Osteocyte (in vitro differentiated cells): ENCODE data around the gene GRHL1. TPM values are rescaled to one million over a fixed set of nuclear protein-coding genes. Genes with fewer than 3 reads are reported as not detected.
A peak's percentile ranks its signal among the peaks of the same experiment; 100 is the strongest.

Experiments used
- DNase-seq: peaks from one replicate; pipeline ENCODE4 v3.0.0; 2021; ENCODE audit warnings: mixed read lengths; ENCODE audit not compliant: unreplicated experiment; ENCODE audit errors: extremely low spot score
- H3K27ac Mint-ChIP-seq: one replicate; pipeline ENCODE4 v1.8.0; 2021; ENCODE audit warnings: mild to moderate bottlenecking, mixed read lengths; ENCODE audit not compliant: unreplicated experiment
- H3K27me3 Mint-ChIP-seq: one replicate; pipeline ENCODE4 v1.8.0; 2021; ENCODE audit warnings: mixed read lengths; ENCODE audit not compliant: unreplicated experiment
- H3K36me3 Mint-ChIP-seq: one replicate; pipeline ENCODE4 v1.8.0; 2021; ENCODE audit warnings: mixed read lengths; ENCODE audit not compliant: unreplicated experiment
- H3K4me1 Mint-ChIP-seq: one replicate; pipeline ENCODE4 v1.8.0; 2021; ENCODE audit warnings: mixed read lengths; ENCODE audit not compliant: unreplicated experiment
- H3K4me3 Mint-ChIP-seq: one replicate; pipeline ENCODE4 v1.8.0; 2021; ENCODE audit warnings: mild to moderate bottlenecking, moderate library complexity, mixed read lengths; ENCODE audit not compliant: unreplicated experiment
- H3K9me3 Mint-ChIP-seq: one replicate; pipeline ENCODE4 v1.8.0; 2021; ENCODE audit warnings: mixed read lengths; ENCODE audit not compliant: unreplicated experiment
- CTCF ChIP-seq: fragments of 200-600 bp; sonication (generic); IDR thresholded peaks from 2 replicates; pipeline ENCODE4 v1.5.0; 2021; ENCODE audit warnings: antibody characterized with exemption, mild to moderate bottlenecking, moderate library complexity
- total RNA-seq: library from RNA; stranded (reverse); gene quantifications from 2 replicates; pipeline ENCODE4 v1.2.1, GENCODE V29; 2021

GRHL1 gene
- total RNA-seq, 1 donor from 2014 or later: 0.32 TPM

- H3K27ac Mint-ChIP-seq: peak overlapping the region; percentile 97
- H3K36me3 Mint-ChIP-seq: peaks cover 11% of the 10 kb centered on the region
- H3K4me1 Mint-ChIP-seq: peaks cover 33% of the 10 kb centered on the region
- no peak for DNase-seq
- no peak for TF ChIP-seq CTCF
- H3K9me3 Mint-ChIP-seq: no peaks in the 10 kb centered on the region
- peak overlapping the region; percentile 86 for H3K4me3 Mint-ChIP-seq
- no peaks in the 10 kb centered on the region for H3K27me3 Mint-ChIP-seq
Observed at GRCh38 chr2:10042301-10043161, 91.0 kb downstream of the GRHL1 start.

GRCh38 chr2:10043256-10043905, 91.9 kb downstream of the GRHL1 start, which contains the start of gene KLF11:
Gene KLF11 (plus strand): TSS chr2:10043550. CDS start chr2:10043717, 167 bp downstream.
- H3K36me3 Mint-ChIP-seq: peaks cover 16% of the 10 kb centered on the region
- H3K27ac Mint-ChIP-seq: peak within 1 kb of the TSS; percentile 97
- no peak for TF ChIP-seq CTCF
- H3K27me3 Mint-ChIP-seq: no peaks in the 10 kb centered on the region
- peaks cover 33% of the 10 kb centered on the region for H3K4me1 Mint-ChIP-seq
- peak within 1 kb of the TSS; percentile 86 for H3K4me3 Mint-ChIP-seq
- peak; percentile 97 for DNase-seq
- no peaks in the 10 kb centered on the region for H3K9me3 Mint-ChIP-seq

GRCh38 chr2:10043906-10044601, 92.6 kb downstream of the GRHL1 start:
- Mint-ChIP-seq H3K9me3 (no peaks in the 10 kb centered on the region), H3K4me3 (peak overlapping the region; percentile 68), H3K4me1 (peaks cover 33% of the 10 kb centered on the region), H3K27ac (peak overlapping the region; percentile 54), H3K27me3 (no peaks in the 10 kb centered on the region), H3K36me3 (peaks cover 18% of the 10 kb centered on the region)
- peak; percentile 98 for DNase-seq
- TF ChIP-seq CTCF: no peak

- peak overlapping the region; percentile 15 for H3K27ac Mint-ChIP-seq
- no peaks in the 10 kb centered on the region for H3K27me3 Mint-ChIP-seq
- no peaks in the 10 kb centered on the region for H3K9me3 Mint-ChIP-seq
- H3K36me3 Mint-ChIP-seq: peaks cover 18% of the 10 kb centered on the region
- H3K4me3 Mint-ChIP-seq: peak overlapping the region; percentile 53
- H3K4me1 Mint-ChIP-seq: peaks cover 32% of the 10 kb centered on the region
- TF ChIP-seq CTCF: no peak
- no peak for DNase-seq
Observed at GRCh38 chr2:10045561-10046355, 94.3 kb downstream of the GRHL1 start.
